Measurements from ENCODE around the gene MAPT.

DNA sequence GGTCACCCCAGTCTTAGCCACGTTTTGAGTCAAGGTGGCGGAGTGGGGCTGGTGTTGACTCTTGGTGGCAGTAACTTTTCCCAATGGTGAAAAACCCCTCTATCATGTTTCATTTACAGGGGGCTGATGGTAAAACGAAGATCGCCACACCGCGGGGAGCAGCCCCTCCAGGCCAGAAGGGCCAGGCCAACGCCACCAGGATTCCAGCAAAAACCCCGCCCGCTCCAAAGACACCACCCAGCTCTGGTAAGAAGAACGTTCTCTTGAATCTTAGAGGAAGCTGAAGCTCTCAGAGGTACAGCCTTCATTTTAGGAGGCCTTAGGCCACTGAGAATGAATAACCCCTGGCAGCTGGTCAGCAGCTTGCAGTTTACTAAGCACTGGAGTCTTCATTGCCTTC is 97.0 kb downstream of the MAPT start:
- no peak for TF ChIP-seq CTCF (conservative IDR thresholded peaks at IDR 0.05; ENCODE audit: low read depth, low read length)
- no peak for TF ChIP-seq EZH2 (IDR thresholded peaks at IDR 0.05; ENCODE audit: borderline replicate concordance, low read depth, low read length, poor library complexity, severe bottlenecking)

Measured in A673 (cell line).